Esophagus squamous epithelium (tissue), 4 donors: Measurements from ENCODE around the gene MAML3.

ENCODE experiments used
- POLR2A ChIP-seq, 4 donors: fragments of 450-650 bp; IDR thresholded peaks; one replicate each; pipeline ENCODE4 v1.6.1; 2017; ENCODE audit warnings: antibody characterized with exemption in 4 of 4, mild to moderate bottlenecking in 4 of 4, moderate library complexity in 3 of 4
- TF ChIP-seq, protein P1 (sequence below), 6 experiments: fragments of 450-650 bp in 4 of 6; fragments of 200-600 bp in 2 of 6; sonication (generic) in 2 of 6; IDR thresholded peaks; one replicate each; pipeline ENCODE4 v1.5.1; 2016 to 2019; ENCODE audit warnings: antibody characterized with exemption in 6 of 6, mild to moderate bottlenecking in 4 of 6, moderate library complexity in 4 of 6

DNA sequence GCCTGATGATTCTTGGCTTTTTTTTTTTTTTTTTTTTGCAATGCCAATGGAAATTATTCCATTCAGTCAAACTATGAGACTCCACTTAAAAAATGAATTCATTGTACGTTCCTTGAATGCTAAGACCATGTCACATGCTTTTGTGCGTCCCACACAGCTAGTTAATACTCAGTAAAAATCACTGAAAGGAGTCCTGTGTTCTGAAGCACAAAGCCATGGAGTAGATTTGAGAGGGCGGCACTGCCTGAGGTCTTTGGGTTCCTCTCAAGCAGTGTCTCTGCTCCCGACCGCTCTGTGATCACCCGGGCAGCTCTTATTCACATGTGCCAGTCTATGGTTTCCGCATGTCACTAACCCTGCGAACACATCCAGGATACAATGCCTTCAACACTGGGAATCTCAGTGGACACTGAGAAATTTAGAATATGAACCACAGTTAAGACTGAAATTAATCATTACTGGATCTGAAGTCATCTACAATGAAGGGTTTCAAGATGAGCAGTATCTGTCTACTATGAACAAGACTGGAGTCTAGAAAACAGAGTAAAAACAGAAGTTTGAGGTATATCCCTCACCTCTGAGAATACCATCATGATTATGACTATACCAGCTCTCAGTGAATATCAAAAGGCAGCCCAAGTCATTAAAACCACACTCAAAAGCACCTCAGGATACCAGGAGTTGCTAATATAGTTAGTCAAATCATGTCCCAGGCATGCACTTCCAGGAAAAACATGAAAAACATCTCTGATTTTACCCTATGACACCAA is 295.4 kb downstream of the MAML3 start:
- no peak for TF ChIP-seq POLR2A (IDR thresholded peaks at IDR 0.05)
- TF ChIP-seq, protein P1, sequence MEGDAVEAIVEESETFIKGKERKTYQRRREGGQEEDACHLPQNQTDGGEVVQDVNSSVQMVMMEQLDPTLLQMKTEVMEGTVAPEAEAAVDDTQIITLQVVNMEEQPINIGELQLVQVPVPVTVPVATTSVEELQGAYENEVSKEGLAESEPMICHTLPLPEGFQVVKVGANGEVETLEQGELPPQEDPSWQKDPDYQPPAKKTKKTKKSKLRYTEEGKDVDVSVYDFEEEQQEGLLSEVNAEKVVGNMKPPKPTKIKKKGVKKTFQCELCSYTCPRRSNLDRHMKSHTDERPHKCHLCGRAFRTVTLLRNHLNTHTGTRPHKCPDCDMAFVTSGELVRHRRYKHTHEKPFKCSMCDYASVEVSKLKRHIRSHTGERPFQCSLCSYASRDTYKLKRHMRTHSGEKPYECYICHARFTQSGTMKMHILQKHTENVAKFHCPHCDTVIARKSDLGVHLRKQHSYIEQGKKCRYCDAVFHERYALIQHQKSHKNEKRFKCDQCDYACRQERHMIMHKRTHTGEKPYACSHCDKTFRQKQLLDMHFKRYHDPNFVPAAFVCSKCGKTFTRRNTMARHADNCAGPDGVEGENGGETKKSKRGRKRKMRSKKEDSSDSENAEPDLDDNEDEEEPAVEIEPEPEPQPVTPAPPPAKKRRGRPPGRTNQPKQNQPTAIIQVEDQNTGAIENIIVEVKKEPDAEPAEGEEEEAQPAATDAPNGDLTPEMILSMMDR (IDR thresholded peaks at IDR 0.05), result no peak
